SK-MEL-5 (cell line): ENCODE measurements around the gene ZNF24. TPM values are rescaled to one million over a fixed set of nuclear protein-coding genes. Genes with fewer than 3 reads are reported as not detected.

Experiments
- DNase-seq: peaks from one replicate; pipeline ENCODE4 v3.0.0-alpha.2; 2016; ENCODE audit warnings: low read depth, low spot score
- in situ Hi-C: cut with HindIII; loops from 2 replicates; pipeline ENCODE4 v1.10.0; 2016; ENCODE audit warnings: low sequenced_read_pairs, high pct_unique_total_duplicates, low pct_unique_long_range_greater_than_20kb
- total RNA-seq: library from RNA; depleted of rRNA; stranded (reverse); fragments of >200 nt; shearing (Covaris generic); gene quantifications from 2 replicates; pipeline ENCODE4 v1.2.3, GENCODE V29; 2014

ZNF24 gene
- total RNA-seq, 1 experiment from 2014 or later: 64.7 TPM

- in situ Hi-C loops: no loop called here
- DNase-seq: no peak
Observed at GRCh38 chr18:35368595-35368994, 24.4 kb upstream of the ZNF24 start.

- in situ Hi-C loops: no loop called here
- DNase-seq: no peak
Observed at GRCh38 chr18:35362531-35362930, 18.3 kb upstream of the ZNF24 start.

GRCh38 chr18:35361570-35362321, 17.5 kb upstream of the ZNF24 start:
- in situ Hi-C loops: no loop called here
- DNase-seq: no peak

DNA sequence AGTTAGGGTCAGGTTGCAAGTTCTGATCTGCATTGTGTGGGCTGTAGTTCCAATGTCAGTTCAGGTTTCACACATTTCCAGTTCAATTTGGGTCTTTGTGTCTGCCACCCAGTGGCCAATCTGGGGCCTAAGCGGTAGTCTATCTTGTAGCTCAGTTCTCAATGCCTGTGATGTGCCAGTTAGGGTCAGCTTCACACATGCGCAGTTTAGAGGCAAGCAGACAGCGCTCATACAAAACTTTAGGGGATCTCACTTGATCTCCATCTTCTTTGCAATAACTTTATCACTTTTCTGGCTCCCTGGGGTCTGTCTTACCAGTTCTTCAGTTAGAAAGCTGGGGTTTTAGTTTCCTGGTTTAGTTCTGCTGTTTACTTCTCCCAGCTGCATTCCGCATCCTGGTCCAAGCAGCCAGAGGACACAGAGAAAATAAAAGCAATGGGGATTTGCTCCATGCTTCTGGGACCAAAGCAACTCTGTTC, 11.0 kb upstream of the ZNF24 start:
- in situ Hi-C loops: no loop called here
- DNase-seq: peak; percentile 90

DNA sequence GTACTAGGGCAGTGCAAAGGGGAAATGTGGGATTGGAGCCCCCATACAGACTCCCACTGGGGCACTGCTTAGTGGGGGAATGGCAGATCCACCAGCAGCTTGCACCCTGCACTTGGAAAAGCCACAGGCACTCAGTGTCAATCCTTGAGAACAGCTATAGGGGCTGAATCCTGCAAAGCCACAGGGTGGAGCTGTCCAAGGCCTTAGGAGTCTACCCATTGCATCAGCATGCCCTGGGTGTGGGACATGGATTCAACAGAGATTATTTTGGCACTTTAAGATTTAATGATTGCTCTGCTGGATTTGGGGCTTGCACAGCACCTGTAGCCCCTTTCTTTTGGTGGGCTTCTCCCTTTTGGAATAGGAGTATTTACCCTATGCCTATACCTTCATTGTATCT, 8.6 kb upstream of the ZNF24 start:
- DNase-seq: no peak
- in situ Hi-C loops: no loop called here

GRCh38 chr18:35352283-35352682, 8.1 kb upstream of the ZNF24 start:
- in situ Hi-C loops: no loop called here

GRCh38 chr18:35348001-35348400, 3.8 kb upstream of the ZNF24 start:
- in situ Hi-C loops: loop anchor here (25.0 kb wide), 1 partner anchor 111 kb away; the partner anchor contains the start of gene ZNF397
- no peak for DNase-seq

More at GRCh38 chr18:35352283-35352682, 8.1 kb upstream of the ZNF24 start:
- DNase-seq: no peak

DNA sequence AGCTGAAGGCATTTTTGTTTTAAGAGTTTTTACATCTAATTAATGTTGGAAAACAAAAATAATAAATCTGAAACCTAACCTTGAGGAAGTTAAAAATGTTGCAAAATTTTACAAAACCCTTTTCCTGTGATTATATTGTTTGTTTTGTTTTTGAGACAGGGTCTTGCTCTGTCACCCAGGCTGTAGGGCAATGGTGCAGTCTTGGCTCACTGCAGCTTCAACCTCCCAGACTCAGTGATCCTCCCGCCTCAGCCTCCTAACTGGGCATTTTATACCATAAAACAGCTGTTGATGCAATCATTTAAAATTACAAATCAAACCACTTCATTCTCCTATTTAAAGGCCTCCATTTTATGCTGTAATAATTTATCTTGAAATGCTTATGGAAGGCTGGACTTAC, 1.7 kb upstream of the ZNF24 start:
- no peak for DNase-seq
- in situ Hi-C loops: loop anchor here (25.0 kb wide), 1 partner anchor 109 kb away; the partner anchor contains the start of gene ZNF397

DNA sequence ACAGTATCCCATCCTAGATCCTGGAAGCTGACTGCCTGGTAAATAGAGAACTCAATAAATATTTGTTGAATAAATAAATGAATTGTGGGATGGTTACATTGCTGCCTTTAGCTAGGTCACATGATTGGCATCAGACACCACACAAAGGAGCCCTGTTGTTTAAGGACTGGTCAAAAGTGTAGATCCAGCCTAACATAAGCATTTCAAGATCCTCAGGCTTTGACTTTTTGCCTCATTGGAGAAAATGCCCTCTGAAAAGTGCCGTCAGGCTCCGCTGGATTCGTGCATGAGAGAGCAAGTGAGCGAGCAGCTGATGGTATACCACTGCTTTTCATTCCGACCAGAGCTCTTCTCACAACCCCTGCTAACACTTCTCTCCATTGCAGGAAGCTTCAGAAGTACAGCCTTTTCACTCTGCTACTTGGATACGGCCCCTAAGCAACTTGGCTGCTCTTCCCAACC, 1.3 kb upstream of the ZNF24 start:
- DNase-seq: peak; percentile 92
- in situ Hi-C loops: loop anchor here (25.0 kb wide), 1 partner anchor 108 kb away; the partner anchor contains the start of gene ZNF397

DNA sequence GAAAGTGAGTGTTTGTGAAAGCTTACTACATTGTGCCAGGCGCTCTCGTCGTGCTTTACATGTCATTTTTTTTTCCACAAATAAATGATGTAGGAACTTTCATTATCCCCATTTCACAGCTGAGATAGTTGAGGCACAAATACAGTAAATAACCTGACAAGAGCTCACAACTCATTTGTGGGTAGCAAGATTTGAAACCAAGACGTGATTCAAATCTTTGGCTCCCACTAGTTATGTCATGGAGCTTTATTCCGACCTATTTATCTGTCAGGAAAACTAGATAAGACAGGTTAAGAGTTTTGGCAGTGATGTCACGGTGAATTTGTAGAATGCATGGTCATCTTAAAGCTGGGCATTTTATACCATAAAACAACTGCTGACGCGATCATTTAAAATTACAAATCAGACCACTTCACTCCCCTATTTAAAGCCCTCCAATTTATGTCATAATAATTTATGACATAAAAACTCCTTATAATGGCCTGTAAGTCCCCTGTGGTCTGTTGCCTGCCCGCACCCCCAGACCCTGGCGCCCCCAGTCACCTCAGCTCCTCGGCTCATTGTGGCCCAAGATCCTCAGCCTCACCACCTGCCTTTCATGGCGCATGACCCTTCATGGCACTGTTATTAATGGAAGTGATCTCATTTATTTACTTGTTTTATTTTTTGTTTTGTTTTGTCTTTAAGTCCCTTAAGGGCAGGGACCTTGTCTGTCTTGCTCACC, 678 bp upstream of the ZNF24 start:
- no peak for DNase-seq
- in situ Hi-C loops: loop anchor here (25.0 kb wide), 1 partner anchor 108 kb away; the partner anchor contains the start of gene ZNF397

- in situ Hi-C loops: loop anchor here (25.0 kb wide), 1 partner anchor 106 kb away; the partner anchor contains the start of gene ZNF397
- no peak for DNase-seq
Observed at GRCh38 chr18:35343488-35343935, 708 bp downstream of the ZNF24 start.

GRCh38 chr18:35337286-35337685, 6.9 kb downstream of the ZNF24 start:
- no peak for DNase-seq
- in situ Hi-C loops: loop anchor here (25.0 kb wide), 1 partner anchor 100 kb away; the partner anchor contains the start of gene ZNF397

- DNase-seq: no peak
- in situ Hi-C loops: loop anchor here (25.0 kb wide), 1 partner anchor 99 kb away; the partner anchor contains the start of gene ZNF397
Observed at GRCh38 chr18:35335866-35336265, 8.4 kb downstream of the ZNF24 start.

DNA sequence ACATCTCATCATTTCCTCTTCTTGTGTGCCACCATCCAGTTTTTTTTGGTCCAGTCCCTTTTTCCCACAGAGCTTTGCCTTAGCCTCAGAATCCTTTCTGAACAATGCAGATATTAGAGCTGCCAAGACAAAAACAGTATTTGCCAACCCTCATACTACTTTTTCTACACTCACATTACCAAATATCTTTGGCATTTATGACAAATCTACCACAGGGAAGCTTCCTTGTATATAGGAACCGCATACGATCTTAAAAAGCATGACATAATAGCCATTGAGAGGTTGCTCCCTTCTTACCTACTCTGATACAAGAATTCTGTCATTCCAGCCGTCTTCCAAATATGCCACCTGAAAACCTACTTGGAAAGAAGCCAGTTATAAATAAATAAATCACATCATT, 9.4 kb downstream of the ZNF24 start:
- in situ Hi-C loops: loop anchor here (25.0 kb wide), 1 partner anchor 98 kb away; the partner anchor contains the start of gene ZNF397
- DNase-seq: no peak

- DNase-seq: no peak
- in situ Hi-C loops: loop anchor here (25.0 kb wide), 1 partner anchor 97 kb away; the partner anchor contains the start of gene ZNF397
Observed at GRCh38 chr18:35334212-35334611, 10.0 kb downstream of the ZNF24 start.

GRCh38 chr18:35331367-35332087, 12.7 kb downstream of the ZNF24 start:
- in situ Hi-C loops: loop anchor here (25.0 kb wide), 1 partner anchor 94 kb away; the partner anchor contains the start of gene ZNF397
- no peak for DNase-seq

DNA sequence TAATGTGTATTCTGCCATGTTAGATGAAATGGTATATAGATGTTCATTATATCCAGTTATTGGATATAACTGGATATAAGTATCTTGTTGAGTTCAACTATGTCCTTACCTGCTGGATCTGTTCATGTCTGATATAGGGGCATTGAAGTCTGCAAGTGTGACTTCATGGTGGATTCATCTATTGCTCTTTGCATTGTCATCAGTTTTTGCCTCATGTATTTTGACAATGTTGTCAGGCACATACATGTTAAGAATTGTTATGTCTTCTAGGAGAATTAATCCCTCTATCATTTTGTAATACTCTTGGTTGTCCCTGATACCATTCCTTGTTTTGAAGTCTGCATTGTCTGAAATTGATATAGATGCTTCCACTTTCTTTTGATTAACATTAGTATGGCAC, 15.4 kb downstream of the ZNF24 start:
- DNase-seq: no peak
- in situ Hi-C loops: loop anchor here (25.0 kb wide), 1 partner anchor 92 kb away; the partner anchor contains the start of gene ZNF397
